NB4 (cell line): ENCODE data around the gene TMPRSS11F.

Experiments used
- MAX ChIP-seq: IDR thresholded peaks from 2 replicates; pipeline ENCODE4 v1.6.1; 2011; ENCODE audit warnings: low read depth, low read length
- MYC ChIP-seq: IDR thresholded peaks from 2 replicates; pipeline ENCODE4 v1.6.1; 2011; ENCODE audit warnings: low read depth, low read length
- POLR2A ChIP-seq: IDR thresholded peaks from 2 replicates; pipeline ENCODE4 v1.6.1; 2011; ENCODE audit warnings: mild to moderate bottlenecking; ENCODE audit not compliant: insufficient read length; ENCODE audit errors: extremely low read depth
- TF ChIP-seq, protein P1 (sequence below): IDR thresholded peaks from one replicate; pipeline ENCODE4 v1.5.1; 2012; ENCODE audit warnings: low read depth, low read length

DNA sequence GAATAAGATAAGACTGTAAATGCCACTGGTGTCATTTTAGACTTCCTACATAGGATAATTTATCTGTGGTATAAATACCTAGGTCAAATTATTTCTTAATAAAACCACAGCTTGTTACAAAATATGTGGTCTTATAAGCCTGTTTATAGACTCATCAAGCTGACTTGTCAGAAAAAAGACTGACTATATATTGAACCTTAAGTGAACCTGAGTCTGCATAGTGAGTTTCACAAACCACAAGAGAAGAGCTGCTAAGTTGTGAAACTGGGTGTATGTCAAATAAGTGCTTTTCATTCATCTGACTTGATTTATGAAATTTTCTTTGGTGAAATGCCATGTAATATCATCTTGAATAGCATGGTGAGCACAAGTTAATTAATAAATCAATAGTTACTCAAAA, 118.0 kb downstream of the TMPRSS11F start:
- no peak for TF ChIP-seq POLR2A
- TF ChIP-seq, protein P1, sequence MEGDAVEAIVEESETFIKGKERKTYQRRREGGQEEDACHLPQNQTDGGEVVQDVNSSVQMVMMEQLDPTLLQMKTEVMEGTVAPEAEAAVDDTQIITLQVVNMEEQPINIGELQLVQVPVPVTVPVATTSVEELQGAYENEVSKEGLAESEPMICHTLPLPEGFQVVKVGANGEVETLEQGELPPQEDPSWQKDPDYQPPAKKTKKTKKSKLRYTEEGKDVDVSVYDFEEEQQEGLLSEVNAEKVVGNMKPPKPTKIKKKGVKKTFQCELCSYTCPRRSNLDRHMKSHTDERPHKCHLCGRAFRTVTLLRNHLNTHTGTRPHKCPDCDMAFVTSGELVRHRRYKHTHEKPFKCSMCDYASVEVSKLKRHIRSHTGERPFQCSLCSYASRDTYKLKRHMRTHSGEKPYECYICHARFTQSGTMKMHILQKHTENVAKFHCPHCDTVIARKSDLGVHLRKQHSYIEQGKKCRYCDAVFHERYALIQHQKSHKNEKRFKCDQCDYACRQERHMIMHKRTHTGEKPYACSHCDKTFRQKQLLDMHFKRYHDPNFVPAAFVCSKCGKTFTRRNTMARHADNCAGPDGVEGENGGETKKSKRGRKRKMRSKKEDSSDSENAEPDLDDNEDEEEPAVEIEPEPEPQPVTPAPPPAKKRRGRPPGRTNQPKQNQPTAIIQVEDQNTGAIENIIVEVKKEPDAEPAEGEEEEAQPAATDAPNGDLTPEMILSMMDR: no peak
- no peak for TF ChIP-seq MYC
- no peak for TF ChIP-seq MAX
